ENCODE measurements around the gene ENO1.
"Not testable (repeated sequence)": the region's sequence is repeated elsewhere in the genome, so short reads cannot be mapped to it uniquely, and the experiment has no call there.

DNA sequence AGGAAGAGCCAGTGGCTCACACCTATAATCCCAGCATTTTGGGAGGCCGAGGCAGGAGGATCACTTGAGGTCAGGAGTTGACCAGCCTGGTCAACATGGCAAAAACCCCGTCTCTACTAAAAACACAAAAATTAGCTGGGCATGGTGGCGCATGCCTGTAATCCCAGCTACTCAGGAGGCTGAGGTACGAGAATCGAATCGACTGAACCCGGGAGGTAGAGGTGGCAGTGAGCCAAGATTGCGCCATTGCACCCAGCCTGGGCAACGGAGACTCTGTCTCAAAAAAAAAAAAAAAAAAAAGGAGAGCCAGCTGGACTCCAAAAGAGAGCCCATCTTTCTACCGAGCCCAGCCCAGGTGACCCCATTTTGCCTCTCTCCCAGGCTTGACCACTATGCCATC, 47.8 kb downstream of the ENO1 start:
- TF ChIP-seq CTCF, POLR2A (IDR thresholded peaks at IDR 0.05): not testable (repeated sequence)

Data from prostate gland (tissue), 2 donors.